GM12878 (cell line): ENCODE results near the gene CASK. TPM values are rescaled to one million over a fixed set of nuclear protein-coding genes. Genes with fewer than 3 reads are reported as not detected.

Experiments used
- ATAC-seq: fragments of 200-7000 bp; cut with Tn5 transposase; 3 replicates; pipeline ENCODE4 v1.9.1; 2020; ENCODE audit warnings: mild to moderate bottlenecking, moderate library complexity
- BruUV-seq: library from RNA; stranded (reverse); fragments of 400-500 nt; replicated peaks from 2 replicates; lab custom pipeline; 2021; lab: Mats Ljungman, UMichigan
- CTCF ChIA-PET: fragments of 300-600 bp; sonication (Branson Sonifier 250); formaldehyde crosslinking; extraction: SDS; loops from one replicate; lab custom pipeline; 2021; ENCODE audit warnings: inconsistent platforms; lab: Yijun Ruan, JAX
- POLR2A ChIA-PET: fragments of 350-600 bp; formaldehyde crosslinking; extraction: SDS; loops from one replicate; lab custom pipeline; 2021; ENCODE audit warnings: inconsistent platforms; lab: Charles Lee
- RAD21 ChIA-PET: fragments of 300-600 bp; sonication (Branson Sonifier 250); formaldehyde crosslinking; loops from one replicate; lab custom pipeline; 2023; ENCODE audit warnings: antibody characterized with exemption; ENCODE audit not compliant: unreplicated experiment; lab: Charles Lee
- SMC1A ChIA-PET: fragments of 300-600 bp; sonication (Branson Sonifier 250); formaldehyde crosslinking; loops from one replicate; lab custom pipeline; 2023; ENCODE audit not compliant: unreplicated experiment, uncharacterized antibody; lab: Charles Lee
- DNase-seq: peaks from one replicate; pipeline ENCODE4 v3.0.0-alpha.2; 2011; ENCODE audit warnings: low read depth, low spot score
- FAIRE-seq: peaks from 3 replicates; lab custom pipeline; 2011; peaks lifted over from hg19 to GRCh38; lab: Jason Lieb, UNC
- H2AFZ ChIP-seq: 2 replicates; pipeline ENCODE4 v1.6.0; 2011; ENCODE audit warnings: low read depth, low read length, control low read depth; ENCODE audit not compliant: control insufficient read depth
- H3K27ac ChIP-seq: 2 replicates; pipeline ENCODE4 v1.5.1; 2011; ENCODE audit warnings: control low read depth; ENCODE audit not compliant: control insufficient read depth, insufficient read depth
- H3K27me3 ChIP-seq, 2 experiments: replicated peaks in 1 of 2; 2 replicates each; pipeline versions ENCODE4 v1.6.0 to v1.6.1; 2011; ENCODE audit warnings: low read length in 1 of 2; ENCODE audit not compliant: control insufficient read depth in 2 of 2, insufficient read depth in 2 of 2
- H3K36me3 ChIP-seq, 2 experiments: 2 replicates each; pipeline ENCODE4 v1.5.1; 2011; ENCODE audit warnings: low read length in 1 of 2; ENCODE audit not compliant: control insufficient read depth in 2 of 2, insufficient read depth in 2 of 2
- H3K4me1 ChIP-seq: 2 replicates; pipeline ENCODE4 v1.6.1; 2011; ENCODE audit warnings: mild to moderate bottlenecking, low read length, moderate library complexity, mixed read lengths; ENCODE audit not compliant: control insufficient read depth, insufficient read depth
- H3K4me2 ChIP-seq: 2 replicates; pipeline ENCODE4 v1.6.0; 2011; ENCODE audit warnings: control low read depth; ENCODE audit not compliant: control insufficient read depth, insufficient read depth
- H3K4me3 ChIP-seq: fragments of 200-600 bp; sonication (generic); 2 replicates; pipeline ENCODE4 v1.5.1; 2016
- H3K79me2 ChIP-seq: 2 replicates; pipeline ENCODE4 v1.6.0; 2011; ENCODE audit warnings: low read length; ENCODE audit not compliant: control insufficient read depth, insufficient read depth
- H3K9ac ChIP-seq: 2 replicates; pipeline ENCODE4 v1.8.0; 2011; ENCODE audit warnings: low read length, control low read depth, mixed read lengths; ENCODE audit not compliant: control insufficient read depth, insufficient read depth
- H3K9me3 ChIP-seq: replicated peaks from 3 replicates; pipeline ENCODE4 v1.5.1; 2011; ENCODE audit warnings: mild to moderate bottlenecking, low read length; ENCODE audit not compliant: control insufficient read depth, insufficient read depth
- H4K20me1 ChIP-seq: 2 replicates; pipeline ENCODE4 v1.6.0; 2011; ENCODE audit not compliant: control insufficient read depth, insufficient read depth
- ASH2L ChIP-seq: fragments of 300-600, 200-600 bp; sonication (generic); IDR thresholded peaks from 2 replicates; pipeline ENCODE4 v1.6.1; 2017; ENCODE audit warnings: low read depth, mild to moderate bottlenecking, borderline replicate concordance
- BCL11A ChIP-seq: IDR thresholded peaks from 2 replicates; pipeline ENCODE4 v1.6.1; 2011; ENCODE audit warnings: low read depth, low read length
- BMI1 ChIP-seq: fragments of 450-650 bp; IDR thresholded peaks from 2 replicates; pipeline ENCODE4 v1.6.1; 2016; ENCODE audit warnings: mild to moderate bottlenecking, moderate library complexity, borderline replicate concordance
- CEBPB ChIP-seq, 2 experiments: fragments of 150-350 bp in 1 of 2; IDR thresholded peaks; 2 replicates each; pipeline ENCODE4 v1.6.1; 2012 to 2014; ENCODE audit warnings: low read depth in 2 of 2, low read length in 2 of 2, borderline replicate concordance in 1 of 2, inconsistent platforms in 1 of 2
- HSF1 ChIP-seq: fragments of 150-350 bp; IDR thresholded peaks from 2 replicates; pipeline ENCODE4 v1.6.1; 2014; ENCODE audit warnings: mild to moderate bottlenecking, low read depth, low read length
- NFXL1 ChIP-seq: fragments of 450-650 bp; IDR thresholded peaks from 2 replicates; pipeline ENCODE4 v1.6.1; 2017; ENCODE audit warnings: antibody characterized with exemption, mild to moderate bottlenecking, borderline replicate concordance
- PAX5 ChIP-seq: IDR thresholded peaks from 2 replicates; pipeline ENCODE4 v1.6.1; 2011; ENCODE audit warnings: low read depth, low read length, borderline replicate concordance
- PKNOX1 ChIP-seq: fragments of 450-650 bp; IDR thresholded peaks from 2 replicates; pipeline ENCODE4 v1.6.1; 2016; ENCODE audit warnings: mild to moderate bottlenecking
- RELA ChIP-seq: fragments of 450-650 bp; IDR thresholded peaks from 2 replicates; pipeline ENCODE4 v1.8.0; 2014; ENCODE audit warnings: borderline replicate concordance; ENCODE audit not compliant: partially characterized antibody
- SMARCA5 ChIP-seq: fragments of 450-650 bp; IDR thresholded peaks from 2 replicates; pipeline ENCODE4 v1.6.1; 2017; ENCODE audit warnings: mild to moderate bottlenecking
- SRF ChIP-seq, 2 experiments: IDR thresholded peaks; 2 replicates each; pipeline ENCODE4 v1.6.1; 2011; ENCODE audit warnings: low read depth in 2 of 2, low read length in 2 of 2, mild to moderate bottlenecking in 1 of 2, moderate library complexity in 1 of 2
- WGBS: methylation state at CpG from one replicate; pipeline ENCODE4 v1.1.6; 2016; ENCODE audit warnings: low lambda C conversion rate; ENCODE audit not compliant: insufficient replicate concordance, insufficient coverage; ENCODE audit errors: missing lambda C conversion rate; 5-methylcytosine and 5-hydroxymethylcytosine counted together
- in situ Hi-C: fragments of 300-500 bp; cut with MboI; formaldehyde crosslinking; loops from 9 replicates; pipeline ENCODE4 v1.14.3; 2018; ENCODE audit warnings: mixed read lengths
- intact Hi-C: fragments of 100-400 bp; cut with micrococcal nuclease; formaldehyde crosslinking; loops from one replicate; pipeline ENCODE4 v1.14.2; 2022; ENCODE audit not compliant: unreplicated experiment
- polyA plus RNA-seq, 11 experiments: library from polyadenylated mRNA; depleted of rRNA in 4 of 11; unstranded in 6 of 11; stranded (reverse) in 5 of 11; fragments of >200 nt; fragmentation: Nextera tagmentation in 4 of 11; fragmentation: Illumina TruSeq in 1 of 11; extraction: Ambion mirVana in 4 of 11; extraction: Trizol in 1 of 11; gene quantifications; 1 replicate in 1 of 11; 2 replicates in 10 of 11; pipeline versions ENCODE4 v1.2.1 to v1.2.3, GENCODE V29; 2011 to 2016; ENCODE audit warnings: inconsistent platforms in 2 of 11, missing spikeins in 2 of 11, low read depth in 1 of 11
- total RNA-seq, 4 experiments: library from RNA; depleted of rRNA in 3 of 4; stranded (reverse); fragments of >200 nt in 3 of 4; fragmentation: Illumina TruSeq in 1 of 4; extraction: Trizol in 1 of 4; gene quantifications; 2 replicates each; pipeline versions ENCODE4 v1.2.1 to v1.2.3, GENCODE V29; 2013 to 2021
- TF ChIP-seq, protein P1 (sequence below): fragments of 450-650 bp; conservative IDR thresholded peaks from 2 replicates; pipeline ENCODE4 v1.6.1; 2017; ENCODE audit warnings: mild to moderate bottlenecking, moderate library complexity

The CASK gene
- total and polyA plus RNA-seq, 10 of the 15 experiments (the other 5 are each of a cell fraction or from before 2014, with no cell fraction given), result 0.60 to 45.9 (median 4.8) TPM

- Histone ChIP-seq H3K27me3 (no peaks in the 10 kb centered on the region), H4K20me1 (no peaks in the 10 kb centered on the region), H3K79me2 (no peaks in the 10 kb centered on the region), H3K9ac (no peak overlapping the region), H3K4me2 (no peak overlapping the region), H2AFZ (no peak overlapping the region), H3K4me1 (no peaks in the 10 kb centered on the region), H3K36me3 (no peaks in the 10 kb centered on the region), H3K4me3 (no peak overlapping the region), H3K27ac (no peak overlapping the region), H3K9me3 (no peaks in the 10 kb centered on the region)
- FAIRE-seq (no peak), DNase-seq (no peak), ATAC-seq (no peak)
- SMC1A ChIA-PET, result interaction anchor here (0.7 to 1.4 kb wide), 2 partner anchors 191 to 239 kb away, joined by 3 read pairs; no protein-coding TSS in a partner anchor
- intact Hi-C loops, result no loop called here
- whole genome bisulfite sequencing, result 80% methylated on average over 12 of the region's 12 CpGs
- in situ Hi-C loops, result no loop called here
- RAD21 ChIA-PET, result no interaction called here
- TF ChIP-seq PAX5 (no peak), BMI1 (no peak)
- CTCF ChIA-PET, result no interaction called here
- POLR2A ChIA-PET, result no interaction called here
- no TSS peak for BruUV-seq
Measured at GRCh38 chrX:41515376-41515775, 408.0 kb downstream of the CASK start.

DNA sequence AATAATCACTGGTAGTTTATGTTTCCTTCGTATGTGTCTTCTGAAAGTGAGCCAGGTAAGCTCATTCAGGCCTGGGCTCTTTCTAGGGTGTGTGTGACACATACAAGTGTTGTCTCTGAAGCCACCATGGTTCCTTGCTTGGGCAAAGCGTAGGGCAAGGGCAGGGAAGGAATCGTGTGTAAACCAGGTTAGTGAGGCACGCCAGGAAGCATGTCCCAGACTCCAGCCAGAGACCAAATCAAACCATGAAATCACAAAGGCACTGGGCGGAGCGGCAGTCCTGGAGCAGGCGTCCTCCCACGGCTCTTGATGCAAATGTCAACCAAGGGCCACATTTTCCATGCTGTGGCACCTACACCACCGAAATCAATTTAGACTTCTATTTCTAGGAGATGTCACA is 409.2 kb downstream of the CASK start:
- ChIA-PET POLR2A (no interaction called here), CTCF (interaction anchor here (1.0 kb wide), 1 partner anchor 8 kb away, joined by 3 read pairs; no protein-coding TSS in a partner anchor)
- TF ChIP-seq PKNOX1, result no peak
- TF ChIP-seq, protein P1, sequence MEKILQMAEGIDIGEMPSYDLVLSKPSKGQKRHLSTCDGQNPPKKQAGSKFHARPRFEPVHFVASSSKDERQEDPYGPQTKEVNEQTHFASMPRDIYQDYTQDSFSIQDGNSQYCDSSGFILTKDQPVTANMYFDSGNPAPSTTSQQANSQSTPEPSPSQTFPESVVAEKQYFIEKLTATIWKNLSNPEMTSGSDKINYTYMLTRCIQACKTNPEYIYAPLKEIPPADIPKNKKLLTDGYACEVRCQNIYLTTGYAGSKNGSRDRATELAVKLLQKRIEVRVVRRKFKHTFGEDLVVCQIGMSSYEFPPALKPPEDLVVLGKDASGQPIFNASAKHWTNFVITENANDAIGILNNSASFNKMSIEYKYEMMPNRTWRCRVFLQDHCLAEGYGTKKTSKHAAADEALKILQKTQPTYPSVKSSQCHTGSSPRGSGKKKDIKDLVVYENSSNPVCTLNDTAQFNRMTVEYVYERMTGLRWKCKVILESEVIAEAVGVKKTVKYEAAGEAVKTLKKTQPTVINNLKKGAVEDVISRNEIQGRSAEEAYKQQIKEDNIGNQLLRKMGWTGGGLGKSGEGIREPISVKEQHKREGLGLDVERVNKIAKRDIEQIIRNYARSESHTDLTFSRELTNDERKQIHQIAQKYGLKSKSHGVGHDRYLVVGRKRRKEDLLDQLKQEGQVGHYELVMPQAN, result no peak
- no peak for TF ChIP-seq HSF1
- TF ChIP-seq BCL11A, result no peak
- TF ChIP-seq CEBPB (IDR thresholded peaks at IDR 0.05; ENCODE audit: borderline replicate concordance in 1 of 2, low read depth in 2 of 2, low read length in 2 of 2), result no peak
- no peak for TF ChIP-seq NFXL1
- TF ChIP-seq ASH2L, result no peak
- no peak for TF ChIP-seq RELA
- no peak for TF ChIP-seq SRF (IDR thresholded peaks at IDR 0.05; ENCODE audit: low read depth in 2 of 2, low read length in 2 of 2)
- TF ChIP-seq SMARCA5, result no peak

More for the DNA sequence above, 409.2 kb downstream of the CASK start:
- no peak overlapping the region for H2AFZ ChIP-seq
- ATAC-seq (no peak), DNase-seq (no peak), FAIRE-seq (no peak)
- H3K4me1 ChIP-seq, result no peaks in the 10 kb centered on the region
- ChIA-PET RAD21 (no interaction called here), SMC1A (interaction anchor here (1.6 kb wide), 1 partner anchor 10 kb away, joined by 4 read pairs; no protein-coding TSS in a partner anchor)
- WGBS, result 58% methylated on average over 9 of the region's 9 CpGs
- no peaks in the 10 kb centered on the region for H3K27me3 ChIP-seq
- H3K9me3 ChIP-seq, result no peaks in the 10 kb centered on the region
- in situ Hi-C loops (no loop called here), intact Hi-C loops (no loop called here)
- H3K36me3 ChIP-seq, result no peaks in the 10 kb centered on the region
- no peaks in the 10 kb centered on the region for H4K20me1 ChIP-seq
- no peak overlapping the region for H3K27ac ChIP-seq
- no peak overlapping the region for H3K9ac ChIP-seq
- H3K4me2 ChIP-seq, result no peak overlapping the region
- no peaks in the 10 kb centered on the region for H3K79me2 ChIP-seq
- no TSS peak for BruUV-seq
- H3K4me3 ChIP-seq, result no peak overlapping the region
